ENCODE results near the gene HNRNPLL. TPM values are rescaled to one million over a fixed set of nuclear protein-coding genes. Genes with fewer than 3 reads are reported as not detected.

HNRNPLL gene
- total RNA-seq, 2 experiments from 2014 or later = 79.3 to 82.0 TPM

DNA sequence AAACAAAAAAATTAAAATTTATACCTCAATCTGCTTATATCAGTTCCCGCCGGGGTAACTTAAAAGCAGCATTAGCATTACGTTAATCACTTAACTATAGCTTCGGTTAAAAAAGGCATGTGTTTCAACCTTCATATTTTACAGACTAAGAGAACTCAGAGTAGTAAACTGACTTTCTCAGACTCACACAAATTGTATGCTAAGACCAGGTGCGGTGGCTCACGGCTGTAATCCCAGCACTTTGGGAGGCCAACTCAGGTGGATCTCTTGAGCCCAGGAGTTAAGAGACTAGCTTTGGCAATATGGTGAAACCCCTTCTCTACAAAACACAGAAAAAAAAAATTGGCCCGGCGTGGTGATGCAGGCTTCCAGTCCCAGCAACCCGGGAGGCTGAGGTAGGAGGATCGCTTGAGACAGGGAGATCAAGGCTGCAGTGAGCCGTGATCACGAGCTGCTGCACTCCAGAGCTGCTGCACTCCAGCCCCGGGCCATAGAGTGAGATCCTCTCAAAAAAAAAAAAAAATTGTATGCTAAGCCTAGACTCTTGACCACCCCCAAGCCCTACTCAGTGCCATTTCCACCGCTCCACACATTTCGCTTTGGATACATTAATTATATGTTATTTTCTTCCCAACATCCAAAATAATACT is 2.4 kb downstream of the HNRNPLL start:
- ChIA-PET POLR2A (interaction anchor here (0.6 to 11.0 kb wide), 10 partner anchors 14 to 149 kb away, joined by 3 to 200 read pairs (median 5); partner anchors contain the start of genes GALM and SRSF7), CTCF (interaction anchor here (1.9 to 7.8 kb wide), 3 partner anchors 19 to 148 kb away, joined by 5 to 51 read pairs (median 33); partner anchors contain the start of genes GALM and SRSF7)

DNA sequence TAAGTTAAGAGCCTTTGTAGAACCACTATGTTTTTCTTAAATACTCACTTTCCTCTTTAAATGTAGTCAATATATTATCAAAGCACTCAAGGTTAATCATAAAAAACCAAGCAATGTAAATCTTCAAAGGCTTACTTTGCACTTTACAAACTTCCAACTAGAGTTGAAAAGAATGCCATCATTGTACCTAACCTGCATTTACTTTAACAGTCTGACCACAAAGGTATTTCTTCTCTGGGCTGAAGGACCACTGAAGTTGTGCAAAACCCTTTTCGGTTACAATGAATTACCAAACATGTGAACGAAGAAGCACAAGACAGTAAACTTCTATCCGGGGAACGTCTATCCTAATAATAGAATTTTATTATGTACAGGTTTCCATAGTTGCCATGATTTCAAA is 3.0 kb downstream of the HNRNPLL start:
- CTCF ChIA-PET = interaction anchor here (7.8 kb wide), 1 partner anchor 149 kb away, joined by 51 read pairs; the partner anchor contains the start of gene SRSF7
- POLR2A ChIA-PET = interaction anchor here (0.7 to 11.0 kb wide), 5 partner anchors 54 to 149 kb away, joined by 3 to 200 read pairs (median 21); partner anchors contain the start of genes GALM and SRSF7

DNA sequence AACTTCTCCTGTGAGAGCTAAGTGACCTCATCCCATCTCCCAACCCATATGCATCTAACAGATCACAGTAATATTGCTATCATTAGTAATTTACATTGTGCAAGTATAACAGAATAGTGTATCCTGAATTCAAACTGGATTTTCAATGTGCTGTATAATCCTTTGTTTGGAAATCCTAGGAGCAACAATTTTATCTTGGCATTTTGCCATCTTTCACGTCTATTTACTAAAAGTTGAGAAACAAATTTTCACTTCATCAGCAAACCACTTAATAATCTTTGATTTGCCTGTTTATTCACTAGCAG is 3.8 kb downstream of the HNRNPLL start:
- POLR2A ChIA-PET = interaction anchor here (0.7 to 11.0 kb wide), 4 partner anchors 8 to 150 kb away, joined by 3 to 200 read pairs (median 16); partner anchors contain the start of genes GALM and SRSF7
- CTCF ChIA-PET = interaction anchor here (1.5 to 7.8 kb wide), 2 partner anchors 50 to 150 kb away, joined by 3 to 51 read pairs; partner anchors contain the start of gene SRSF7

DNA sequence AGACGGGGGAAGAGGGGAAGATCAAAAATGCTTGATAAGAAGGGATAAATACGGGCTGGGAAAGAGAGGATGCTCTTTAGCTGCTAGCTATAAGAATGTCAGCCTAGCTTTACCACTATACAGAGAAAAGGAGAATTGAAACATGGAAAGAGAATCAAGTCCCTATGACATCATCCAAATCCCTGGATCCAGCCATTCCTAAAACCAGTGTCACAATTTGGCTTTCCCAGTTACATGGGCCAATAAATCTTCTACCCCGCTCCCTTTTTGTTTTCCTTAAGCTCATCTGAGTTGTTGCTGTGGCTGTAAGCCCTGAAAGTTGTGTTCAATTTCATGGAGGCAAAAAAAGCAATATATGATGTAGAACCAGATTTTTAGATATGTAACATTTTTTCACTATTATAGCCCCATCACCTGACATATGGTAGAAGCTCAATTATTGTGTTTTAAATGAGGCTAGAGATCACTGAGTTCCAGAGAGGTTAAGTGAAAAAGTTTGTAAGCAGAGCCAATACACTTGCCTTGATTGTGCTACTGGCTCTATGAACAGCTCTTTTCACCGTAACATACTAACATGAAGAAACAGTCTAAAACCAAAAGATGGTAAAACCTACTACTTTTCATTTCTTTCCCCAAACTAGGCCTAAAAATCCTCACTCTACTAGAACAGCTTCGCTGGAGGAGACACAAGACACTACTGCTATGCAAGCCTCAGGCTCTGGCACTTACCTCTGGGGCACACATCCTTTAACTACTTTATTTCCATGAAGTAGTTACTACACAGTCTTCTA is 4.3 kb downstream of the HNRNPLL start:
- ChIA-PET CTCF (interaction anchor here (1.5 to 7.8 kb wide), 2 partner anchors 50 to 150 kb away, joined by 3 to 51 read pairs; partner anchors contain the start of gene SRSF7), POLR2A (interaction anchor here (0.7 to 11.0 kb wide), 4 partner anchors 8 to 151 kb away, joined by 3 to 200 read pairs (median 16); partner anchors contain the start of genes GALM and SRSF7)

DNA sequence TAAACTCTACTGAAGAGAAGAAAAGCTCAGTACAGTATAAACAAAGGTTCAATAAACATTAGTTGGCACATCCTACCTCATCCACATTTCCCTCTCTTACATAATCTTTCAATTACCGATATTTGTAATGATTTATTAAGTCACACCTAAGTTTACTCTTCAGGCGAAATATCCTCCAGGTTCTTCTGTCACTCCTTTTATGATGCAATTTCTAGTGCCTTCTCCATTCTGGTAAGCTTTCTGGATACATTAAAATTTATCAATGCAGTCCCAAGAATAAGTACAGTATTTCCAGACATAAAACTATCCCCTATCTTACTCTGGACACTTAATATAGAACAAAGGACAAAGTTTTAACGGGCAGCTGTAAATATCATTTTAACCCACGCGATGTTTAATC is 5.6 kb downstream of the HNRNPLL start:
- CTCF ChIA-PET = interaction anchor here (1.3 to 7.8 kb wide), 2 partner anchors 143 to 151 kb away, joined by 3 to 51 read pairs; partner anchors contain the start of gene SRSF7
- POLR2A ChIA-PET = interaction anchor here (0.6 to 11.0 kb wide), 5 partner anchors 54 to 152 kb away, joined by 3 to 200 read pairs (median 4); partner anchors contain the start of genes GALM and SRSF7

DNA sequence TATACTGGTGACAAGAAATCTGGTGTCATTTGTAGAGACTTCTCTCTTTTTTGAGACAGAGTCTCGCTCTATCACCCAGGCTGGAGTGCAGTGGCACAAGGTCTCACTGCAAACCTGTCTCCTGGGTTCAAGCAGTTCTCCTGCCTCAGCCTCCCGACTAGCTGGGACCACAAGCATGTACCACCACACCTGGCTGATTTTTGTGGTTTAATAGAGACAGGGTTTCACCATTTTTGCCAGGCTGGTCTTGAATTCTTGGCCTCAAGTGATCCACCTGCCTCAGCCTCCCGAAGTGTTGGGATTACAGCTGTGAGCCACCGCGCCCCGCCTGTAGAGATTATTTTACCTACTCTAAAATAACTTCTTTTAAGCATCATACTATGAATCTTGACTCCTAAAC is 6.5 kb downstream of the HNRNPLL start:
- CTCF ChIA-PET = interaction anchor here (1.2 to 1.3 kb wide), 2 partner anchors 14 to 144 kb away, joined by 3 to 4 read pairs; no protein-coding TSS in a partner anchor
- POLR2A ChIA-PET = interaction anchor here (0.9 to 11.0 kb wide), 3 partner anchors 70 to 153 kb away, joined by 3 to 200 read pairs (median 3); partner anchors contain the start of genes GALM and SRSF7

DNA sequence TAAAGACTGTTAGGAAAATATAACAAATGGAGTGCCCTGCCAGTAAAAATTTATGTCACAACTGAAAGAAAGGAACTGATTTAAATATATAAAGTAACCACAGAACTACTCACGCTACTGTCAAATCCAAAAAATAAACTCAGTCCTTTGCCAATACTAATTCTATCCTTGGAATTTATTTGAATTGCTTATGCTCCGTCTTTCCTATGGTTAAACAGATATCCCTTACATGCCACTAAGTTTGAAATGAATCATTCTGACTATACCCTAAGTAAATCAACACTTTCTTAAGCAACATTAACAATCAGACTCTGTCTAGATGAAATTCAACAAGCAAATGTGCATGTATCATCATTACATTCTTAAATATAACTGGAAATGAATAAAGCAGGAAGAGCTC is 9.8 kb downstream of the HNRNPLL start:
- POLR2A ChIA-PET = no interaction called here
- CTCF ChIA-PET = interaction anchor here (1.5 kb wide), 1 partner anchor 9 kb away, joined by 4 read pairs; no protein-coding TSS in a partner anchor

DNA sequence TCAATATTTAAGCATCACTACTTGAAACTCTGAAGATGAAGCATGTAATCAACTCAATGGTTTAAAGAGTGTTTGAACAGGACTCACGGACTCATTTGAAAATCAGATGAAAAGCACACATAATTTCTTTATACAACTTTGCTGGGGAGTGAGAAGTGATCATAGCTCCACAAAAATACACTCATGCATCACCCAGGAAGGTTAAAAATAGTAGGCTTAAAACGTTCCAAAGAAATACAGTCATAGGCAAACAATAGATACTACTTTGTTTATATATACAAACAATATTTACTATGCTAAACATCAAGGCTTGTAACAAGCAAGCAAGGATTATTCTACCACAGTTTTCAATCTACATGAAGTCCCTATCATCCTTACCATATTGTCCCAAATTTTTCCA is 11.6 kb downstream of the HNRNPLL start:
- ChIA-PET CTCF (interaction anchor here (1.1 kb wide), 1 partner anchor 9 kb away, joined by 5 read pairs; no protein-coding TSS in a partner anchor), POLR2A (interaction anchor here (0.6 to 2.1 kb wide), 5 partner anchors 8 to 238 kb away, joined by 3 to 5 read pairs (median 3); partner anchors contain the start of gene SRSF7)

DNA sequence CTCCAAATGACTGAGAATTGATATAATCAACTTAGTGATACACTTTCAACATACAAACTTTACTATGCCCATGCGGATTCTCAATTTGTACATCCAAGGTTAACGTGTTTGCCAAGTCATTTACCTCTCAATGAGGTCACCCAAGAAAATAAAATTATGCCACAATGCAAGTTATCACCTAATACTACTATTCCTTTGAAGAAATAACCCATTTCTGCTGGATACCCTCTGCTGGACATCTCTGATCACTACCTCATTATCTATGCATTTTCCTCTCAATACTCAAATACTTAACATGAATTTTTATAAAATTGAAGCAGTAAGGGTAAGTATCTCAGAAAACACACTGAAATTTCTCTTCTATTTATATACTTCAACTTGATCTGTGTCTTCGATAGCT is 12.7 kb downstream of the HNRNPLL start:
- ChIA-PET CTCF (interaction anchor here (0.8 to 1.1 kb wide), 2 partner anchors 8 to 74 kb away, joined by 4 to 5 read pairs; no protein-coding TSS in a partner anchor), POLR2A (interaction anchor here (1.0 to 2.1 kb wide), 3 partner anchors 9 to 161 kb away, joined by 3 to 5 read pairs (median 3); partner anchors contain the start of gene SRSF7)

DNA sequence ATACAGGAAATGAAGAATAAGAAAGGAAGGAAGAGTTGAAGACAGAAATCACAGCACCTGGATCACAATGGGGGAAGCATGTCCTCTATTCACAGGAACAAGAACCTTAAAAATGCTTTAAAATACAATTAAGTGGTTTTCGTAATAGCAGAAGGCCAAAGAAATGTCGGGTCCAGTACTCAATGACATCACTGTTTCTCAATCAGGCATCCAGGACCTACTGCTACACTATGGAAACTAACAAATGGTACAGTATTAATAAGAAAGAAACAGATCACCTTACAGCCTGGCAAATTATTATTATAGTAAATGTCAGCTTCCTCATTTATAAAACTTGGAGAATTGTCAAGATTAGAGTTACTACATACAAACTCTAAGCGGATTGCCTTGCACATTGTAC is 15.8 kb downstream of the HNRNPLL start:
- CTCF ChIA-PET = interaction anchor here (1.1 kb wide), 1 partner anchor 17 kb away, joined by 3 read pairs; no protein-coding TSS in a partner anchor
- POLR2A ChIA-PET = no interaction called here

DNA sequence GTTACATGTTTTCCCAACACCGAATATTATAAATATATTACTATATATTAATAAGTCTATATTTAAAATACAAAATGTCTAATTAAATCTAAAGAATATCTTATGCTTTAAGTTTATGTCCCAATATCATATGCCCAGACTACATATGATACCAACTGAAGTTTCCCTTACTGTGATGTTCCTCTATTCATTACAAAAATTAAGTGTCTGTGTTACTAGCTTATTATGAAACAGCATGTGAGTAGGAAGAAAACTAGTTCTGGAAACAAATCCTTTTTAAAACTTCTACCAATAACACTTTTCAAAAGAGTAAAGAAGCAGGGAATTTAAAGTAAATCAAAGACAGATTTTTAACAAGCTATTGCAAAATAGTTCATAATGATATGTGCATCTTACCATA is 17.8 kb downstream of the HNRNPLL start:
- CTCF ChIA-PET = no interaction called here
- POLR2A ChIA-PET = interaction anchor here (0.5 kb wide), 1 partner anchor 169 kb away, joined by 3 read pairs; no protein-coding TSS in a partner anchor

DNA sequence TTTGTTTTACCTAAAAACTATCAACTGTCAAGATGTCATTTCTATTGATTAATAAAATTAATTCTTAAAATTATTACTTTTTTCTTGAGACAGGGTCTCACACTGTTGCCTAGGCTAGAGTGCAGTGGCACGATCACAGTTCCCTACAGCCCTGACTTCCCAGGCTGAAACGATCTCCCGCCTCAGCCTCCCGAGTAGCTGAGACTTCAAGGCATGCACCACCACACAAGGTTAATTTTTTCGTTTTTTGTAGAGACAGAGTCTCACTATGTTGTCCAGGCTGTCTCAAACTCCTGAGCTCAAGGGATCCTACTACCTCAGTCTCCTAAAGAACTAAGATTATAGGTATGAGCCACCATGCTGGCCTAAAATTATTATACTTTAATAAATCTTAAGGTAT is 18.7 kb downstream of the HNRNPLL start:
- ChIA-PET POLR2A (interaction anchor here (0.6 to 0.8 kb wide), 2 partner anchors 17 to 19 kb away, joined by 3 read pairs; partner anchors contain the start of gene HNRNPLL), CTCF (interaction anchor here (0.8 to 4.9 kb wide), 4 partner anchors 18 to 141 kb away, joined by 3 to 39 read pairs (median 3); partner anchors contain the start of gene HNRNPLL)

DNA sequence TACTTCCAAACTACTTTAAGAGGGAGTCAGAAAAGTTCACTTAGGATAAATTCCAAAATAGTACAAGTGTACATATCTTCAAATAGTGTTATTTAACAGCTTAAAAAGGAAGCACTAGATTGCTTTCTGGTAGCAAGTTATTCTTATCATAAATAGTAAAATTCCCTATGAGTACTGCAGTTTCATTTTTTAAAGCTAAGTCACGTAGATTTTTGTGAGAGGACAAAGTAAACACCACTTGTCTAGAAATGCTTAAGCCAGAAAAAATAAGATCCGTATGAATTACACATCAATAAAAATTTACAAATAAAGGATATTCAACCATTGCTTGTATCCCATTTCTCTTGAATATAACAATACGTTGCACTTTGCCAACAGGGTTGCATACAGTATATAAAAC is 19.2 kb downstream of the HNRNPLL start:
- POLR2A ChIA-PET = interaction anchor here (0.6 to 0.8 kb wide), 2 partner anchors 18 to 19 kb away, joined by 3 read pairs; partner anchors contain the start of gene HNRNPLL

DNA sequence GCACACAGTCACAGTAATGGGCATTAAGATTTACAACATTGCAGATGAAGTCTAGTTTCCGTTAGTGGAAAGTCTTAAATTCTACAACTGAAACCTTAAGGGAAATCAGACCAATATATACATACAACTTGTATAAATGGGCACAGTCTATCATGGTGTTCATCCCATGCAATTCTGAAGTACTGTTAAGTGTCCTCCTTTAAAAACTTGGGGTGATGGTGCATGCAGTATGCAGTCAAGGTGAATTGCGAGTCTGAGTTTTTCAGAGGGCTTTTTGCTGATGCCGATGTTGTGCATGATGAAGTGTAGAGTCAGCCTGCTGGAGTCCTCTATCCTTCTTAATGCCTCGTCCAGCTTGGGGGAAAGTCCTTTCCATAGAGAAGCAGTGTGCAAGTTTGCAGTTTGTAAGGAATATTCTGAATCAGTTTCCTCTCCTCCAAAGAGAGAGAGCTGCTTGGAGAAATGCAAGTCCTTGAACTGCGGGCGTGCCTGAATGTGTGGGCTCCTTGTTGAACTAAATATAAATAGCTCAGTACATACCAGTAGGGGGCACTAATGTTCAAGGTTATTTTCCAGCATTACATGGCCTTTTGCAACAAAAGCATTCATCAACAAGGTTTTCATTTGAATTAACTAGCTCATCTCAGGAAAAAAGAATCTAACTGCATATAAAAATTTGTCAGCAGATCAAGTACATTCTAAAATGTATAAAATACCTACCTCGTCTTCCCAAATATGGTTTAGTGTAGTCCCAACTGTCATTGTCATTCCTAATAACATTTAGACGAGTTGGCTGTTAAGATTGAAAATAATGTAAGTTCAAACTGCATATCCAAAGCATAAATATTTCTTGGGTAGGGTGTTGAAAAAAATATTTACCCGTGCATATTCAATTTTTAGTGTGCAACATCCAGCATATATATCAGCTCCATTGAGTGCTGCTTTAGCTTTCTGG is 21.3 kb downstream of the HNRNPLL start:
- POLR2A ChIA-PET = interaction anchor here (1.0 to 1.6 kb wide), 5 partner anchors 20 to 170 kb away, joined by 4 to 8 read pairs (median 6); partner anchors contain the start of genes HNRNPLL and SRSF7
- CTCF ChIA-PET = interaction anchor here (0.6 to 4.9 kb wide), 26 partner anchors 8 to 166 kb away, joined by 3 to 39 read pairs (median 5); partner anchors contain the start of gene HNRNPLL

More for the DNA sequence above, 19.2 kb downstream of the HNRNPLL start:
- CTCF ChIA-PET = interaction anchor here (0.8 to 4.9 kb wide), 4 partner anchors 19 to 141 kb away, joined by 3 to 39 read pairs (median 3); partner anchors contain the start of gene HNRNPLL

DNA sequence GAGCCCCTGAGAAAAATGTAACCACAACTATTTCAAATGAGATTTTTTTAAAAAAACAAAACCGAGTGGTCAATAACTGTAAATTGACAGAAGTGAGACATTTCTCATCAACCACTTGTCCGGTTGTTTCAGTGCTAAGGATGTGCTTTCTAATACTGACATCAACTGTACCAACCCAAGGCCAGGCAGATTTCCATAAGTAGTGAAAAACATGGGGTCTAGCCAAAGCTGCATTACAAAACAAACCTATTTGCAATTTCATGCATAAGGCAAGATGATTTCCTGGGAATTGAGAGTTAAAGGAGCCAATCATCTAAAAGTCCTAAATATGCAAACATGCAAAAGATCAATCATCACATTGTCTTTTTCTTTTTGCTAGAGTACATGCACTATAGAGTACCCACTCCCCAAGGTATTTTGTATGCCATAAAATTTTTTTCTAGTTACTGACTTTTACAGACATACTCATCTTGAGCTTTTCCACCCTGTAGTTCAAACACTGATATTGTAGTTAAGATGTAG is 22.6 kb downstream of the HNRNPLL start:
- CTCF ChIA-PET = interaction anchor here (0.6 to 4.9 kb wide), 3 partner anchors 15 to 252 kb away, joined by 4 to 39 read pairs (median 4); no protein-coding TSS in a partner anchor
- POLR2A ChIA-PET = interaction anchor here (1.5 kb wide), 1 partner anchor 171 kb away, joined by 3 read pairs; the partner anchor contains the start of gene SRSF7

DNA sequence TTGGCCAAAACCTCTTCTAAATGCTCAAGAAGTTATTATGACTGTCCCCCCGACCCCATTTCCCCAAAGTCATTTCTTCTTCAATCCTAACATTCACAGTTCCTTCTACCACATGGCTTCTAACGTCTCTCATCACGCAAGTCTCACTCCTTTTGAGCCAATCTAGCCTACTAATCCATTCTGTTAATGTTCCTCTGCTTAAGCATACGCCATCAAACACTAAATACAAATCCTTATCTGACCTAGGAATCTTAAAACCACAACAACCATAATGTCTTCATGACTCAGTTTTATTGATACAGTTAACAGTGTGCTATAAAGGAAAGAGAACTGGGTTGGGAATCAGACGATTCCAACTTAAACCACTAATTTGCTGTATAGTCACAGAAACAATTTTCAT is 23.9 kb downstream of the HNRNPLL start:
- POLR2A ChIA-PET = interaction anchor here (1.5 kb wide), 1 partner anchor 173 kb away, joined by 3 read pairs; the partner anchor contains the start of gene SRSF7
- CTCF ChIA-PET = no interaction called here

DNA sequence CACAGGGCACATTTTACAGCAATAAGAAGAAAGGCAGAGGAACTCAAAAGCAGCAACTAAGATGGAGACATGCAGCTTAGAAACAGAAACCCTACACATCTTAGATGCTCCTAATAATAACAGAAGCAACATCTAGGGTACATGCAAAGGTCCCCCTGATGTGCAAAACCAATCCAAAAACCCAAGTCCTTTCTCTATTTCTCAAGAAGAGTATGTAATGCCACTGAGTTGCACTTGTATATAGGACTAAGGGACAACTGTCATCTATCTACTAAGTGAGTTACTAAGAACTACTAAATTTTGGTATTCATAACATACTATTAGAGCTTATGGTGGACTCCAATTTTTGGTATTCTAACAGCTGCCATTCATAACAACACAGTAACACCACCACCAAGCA is 28.4 kb downstream of the HNRNPLL start:
- CTCF ChIA-PET = interaction anchor here (1.4 kb wide), 1 partner anchor 7 kb away, joined by 5 read pairs; no protein-coding TSS in a partner anchor

More for the DNA sequence above, 28.4 kb downstream of the HNRNPLL start:
- POLR2A ChIA-PET = interaction anchor here (0.6 to 1.1 kb wide), 2 partner anchors 169 to 180 kb away, joined by 3 to 4 read pairs; no protein-coding TSS in a partner anchor

Measured in activated CD8-positive, alpha-beta memory T cell treated with anti-CD3 and anti-CD28 coated beads for 36 hours (primary cell).